ENCODE results near the gene SLC6A3.

Gene SLC6A3

DNA sequence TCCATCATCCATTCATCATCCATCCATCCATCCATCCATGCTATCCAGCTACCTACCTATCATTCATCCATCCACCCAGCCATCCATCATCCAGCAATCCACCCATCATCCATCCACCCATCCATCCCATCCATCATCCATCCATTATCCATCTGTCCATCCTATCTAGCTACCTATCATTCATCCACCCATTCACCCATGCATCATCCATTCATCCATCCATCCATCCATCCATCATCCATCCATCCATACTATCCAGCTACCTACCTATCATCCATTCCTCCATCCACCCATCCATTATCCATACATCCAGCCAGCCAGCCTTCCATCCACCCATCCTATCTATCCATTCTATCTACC is 26.3 kb downstream of the SLC6A3 start:
- Histone ChIP-seq H3K4me3 (ENCODE audit: low read depth, low read length) (no peak overlapping the region), H3K4me1 (no peaks in the 10 kb centered on the region), H3K9me3 (no peaks in the 10 kb centered on the region), H3K27me3 (peaks cover 4% of the 10 kb centered on the region; the same call in 1 of the 2 replicates), H3K36me3 (no peaks in the 10 kb centered on the region)
- no peak for DNase-seq
- TF ChIP-seq, protein P1, sequence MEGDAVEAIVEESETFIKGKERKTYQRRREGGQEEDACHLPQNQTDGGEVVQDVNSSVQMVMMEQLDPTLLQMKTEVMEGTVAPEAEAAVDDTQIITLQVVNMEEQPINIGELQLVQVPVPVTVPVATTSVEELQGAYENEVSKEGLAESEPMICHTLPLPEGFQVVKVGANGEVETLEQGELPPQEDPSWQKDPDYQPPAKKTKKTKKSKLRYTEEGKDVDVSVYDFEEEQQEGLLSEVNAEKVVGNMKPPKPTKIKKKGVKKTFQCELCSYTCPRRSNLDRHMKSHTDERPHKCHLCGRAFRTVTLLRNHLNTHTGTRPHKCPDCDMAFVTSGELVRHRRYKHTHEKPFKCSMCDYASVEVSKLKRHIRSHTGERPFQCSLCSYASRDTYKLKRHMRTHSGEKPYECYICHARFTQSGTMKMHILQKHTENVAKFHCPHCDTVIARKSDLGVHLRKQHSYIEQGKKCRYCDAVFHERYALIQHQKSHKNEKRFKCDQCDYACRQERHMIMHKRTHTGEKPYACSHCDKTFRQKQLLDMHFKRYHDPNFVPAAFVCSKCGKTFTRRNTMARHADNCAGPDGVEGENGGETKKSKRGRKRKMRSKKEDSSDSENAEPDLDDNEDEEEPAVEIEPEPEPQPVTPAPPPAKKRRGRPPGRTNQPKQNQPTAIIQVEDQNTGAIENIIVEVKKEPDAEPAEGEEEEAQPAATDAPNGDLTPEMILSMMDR (IDR thresholded peaks at IDR 0.05; ENCODE audit: low read depth, low read length): no peak

DNA sequence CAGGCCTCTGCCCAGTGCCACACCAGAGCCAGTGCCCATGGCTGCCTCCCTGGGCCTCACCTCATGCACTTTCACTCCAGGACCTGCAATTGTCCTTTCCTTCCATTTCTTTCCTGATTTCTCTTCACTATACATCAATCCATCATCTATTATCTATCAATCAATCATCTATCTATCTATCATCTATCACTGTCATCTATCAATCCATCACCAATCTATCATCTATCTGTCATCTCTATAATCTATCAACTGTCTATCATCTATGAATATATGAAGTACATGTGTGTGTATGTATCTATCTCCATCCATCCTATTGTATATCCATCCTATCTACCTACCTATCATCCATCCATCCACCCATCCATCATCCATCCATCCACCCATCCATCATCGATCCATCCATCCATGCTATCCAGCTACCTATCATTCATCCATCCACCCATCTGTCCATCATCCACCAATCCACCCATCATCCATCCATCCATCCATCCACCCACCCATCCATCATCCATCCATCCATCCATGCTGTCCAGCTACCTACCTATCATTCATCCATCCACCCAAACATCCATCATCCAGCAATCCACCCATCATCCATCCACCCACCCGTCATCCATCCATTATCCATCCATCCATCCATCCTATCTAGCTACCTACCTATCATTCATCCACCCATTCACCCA is 26.9 kb downstream of the SLC6A3 start:
- DNase-seq: no peak

DNA sequence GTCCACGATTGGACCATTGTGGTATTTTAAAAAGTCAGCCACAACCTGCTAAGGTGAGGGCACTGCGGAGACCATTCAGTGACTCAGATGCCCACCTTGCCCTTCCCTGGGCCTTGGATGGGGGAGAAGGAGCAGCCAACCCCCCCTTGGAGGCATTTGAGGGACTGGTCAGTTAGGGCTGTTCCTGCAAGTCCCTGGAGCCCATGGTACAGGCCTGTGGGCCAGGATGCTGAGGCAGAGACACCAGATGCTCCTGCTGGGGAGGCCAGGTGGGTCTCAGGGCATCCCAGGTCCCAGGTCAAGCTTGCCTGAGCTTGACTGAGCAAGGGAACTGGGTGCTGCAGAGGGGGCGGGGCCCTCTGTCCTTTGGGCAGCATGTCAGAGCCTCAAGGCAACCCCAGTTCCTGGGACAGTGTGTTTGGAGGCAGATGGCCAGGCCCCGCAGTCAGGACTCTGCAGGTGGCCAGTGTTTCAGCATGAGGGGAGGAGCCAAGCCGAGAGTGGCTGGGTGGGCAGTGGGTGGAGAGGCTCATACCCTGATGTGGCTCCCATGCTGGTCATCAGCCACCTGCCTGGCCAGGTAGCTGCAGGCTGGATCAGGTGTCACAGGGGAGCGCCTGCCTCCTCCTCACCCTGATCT is 27.5 kb downstream of the SLC6A3 start:
- no peaks in the 10 kb centered on the region for H3K9me3 ChIP-seq
- no peaks in the 10 kb centered on the region for H3K4me1 ChIP-seq
- H3K27me3 ChIP-seq: peaks cover 4% of the 10 kb centered on the region; the same call in 1 of the 2 replicates
- no peak overlapping the region for H3K4me3 ChIP-seq (ENCODE audit: low read depth, low read length)
- no peaks in the 10 kb centered on the region for H3K36me3 ChIP-seq
- TF ChIP-seq, protein P1 (IDR thresholded peaks at IDR 0.05; ENCODE audit: low read depth, low read length): no peak
- DNase-seq: no peak

More for the DNA sequence above, 26.9 kb downstream of the SLC6A3 start:
- Histone ChIP-seq H3K4me1 (no peaks in the 10 kb centered on the region), H3K27me3 (peaks cover 4% of the 10 kb centered on the region; the same call in 1 of the 2 replicates), H3K4me3 (ENCODE audit: low read depth, low read length) (no peak overlapping the region), H3K9me3 (no peaks in the 10 kb centered on the region), H3K36me3 (no peaks in the 10 kb centered on the region)
- TF ChIP-seq, protein P1 (IDR thresholded peaks at IDR 0.05; ENCODE audit: low read depth, low read length): no peak

DNA sequence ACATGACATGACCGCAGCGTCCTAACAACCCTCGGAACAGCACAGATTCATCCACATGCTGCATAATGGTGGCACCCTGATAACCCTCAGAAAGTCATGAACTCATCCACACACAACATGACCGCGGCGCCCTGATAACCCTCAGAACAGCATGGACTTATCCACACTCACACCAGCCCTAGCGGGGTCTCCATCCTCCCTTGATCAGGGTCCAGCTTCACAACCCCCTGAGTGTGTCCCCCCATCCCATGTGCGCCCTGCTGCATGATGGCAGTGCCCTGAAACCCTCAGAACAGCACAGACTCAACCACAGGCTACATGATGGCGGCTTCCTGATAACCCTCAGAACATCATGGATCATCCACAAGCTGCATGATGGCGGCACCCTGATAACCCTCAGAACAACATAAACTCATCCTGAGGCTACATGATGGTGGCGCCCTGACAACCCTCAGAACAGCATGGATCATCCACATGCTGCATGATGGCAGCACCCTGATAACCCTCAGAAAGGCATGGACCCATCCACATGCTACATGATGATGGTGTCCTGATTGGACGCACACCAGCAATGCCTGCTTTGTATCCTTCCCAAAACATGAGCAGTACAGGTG is 28.3 kb downstream of the SLC6A3 start:
- Histone ChIP-seq H3K9me3 (no peaks in the 10 kb centered on the region), H3K27me3 (peaks cover 4% of the 10 kb centered on the region; the same call in 1 of the 2 replicates), H3K36me3 (no peaks in the 10 kb centered on the region), H3K4me1 (no peaks in the 10 kb centered on the region), H3K4me3 (ENCODE audit: low read depth, low read length) (no peak overlapping the region)
- TF ChIP-seq, protein P1 (IDR thresholded peaks at IDR 0.05; ENCODE audit: low read depth, low read length): no peak
- DNase-seq: no peak

DNA sequence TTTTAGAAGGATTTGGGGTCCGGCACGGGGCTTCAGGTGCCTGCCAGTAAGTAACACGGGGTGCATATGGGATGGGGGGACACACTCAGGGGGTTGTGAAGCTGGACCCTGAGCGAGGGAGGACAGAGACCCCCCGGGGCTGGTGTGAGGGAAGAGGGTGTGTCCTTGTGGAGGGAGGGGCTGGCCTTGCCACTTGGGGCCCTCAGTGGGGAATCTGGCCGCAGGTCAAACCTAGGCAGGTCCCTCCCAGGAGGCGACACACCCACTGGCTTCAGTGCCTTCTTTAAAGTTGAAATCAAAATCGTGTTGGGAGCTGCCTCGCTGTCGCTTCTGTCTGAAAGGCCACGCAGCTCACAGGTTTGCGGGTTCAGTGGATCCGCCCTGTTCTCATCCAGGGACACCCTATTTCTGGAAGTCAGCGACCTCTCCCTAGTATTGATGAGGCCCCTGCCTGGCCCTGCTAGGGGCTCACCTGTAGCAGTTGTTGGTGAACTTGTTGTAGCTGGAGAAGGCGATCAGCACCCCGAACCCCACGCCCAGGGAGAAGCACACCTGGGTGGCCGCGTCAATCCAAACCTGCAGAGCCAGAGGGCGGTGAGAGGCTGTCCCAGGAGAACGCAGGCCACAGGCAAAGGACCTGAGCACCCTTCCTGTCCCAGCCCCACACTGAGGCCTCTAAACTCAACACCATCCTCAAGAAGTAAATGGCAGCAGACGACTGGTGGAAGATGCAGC is 29.4 kb downstream of the SLC6A3 start:
- Histone ChIP-seq H3K9me3 (no peaks in the 10 kb centered on the region), H3K27me3 (peaks cover 4% of the 10 kb centered on the region; the same call in 1 of the 2 replicates), H3K4me3 (ENCODE audit: low read depth, low read length) (no peak overlapping the region), H3K4me1 (no peaks in the 10 kb centered on the region), H3K36me3 (no peaks in the 10 kb centered on the region)
- no peak for DNase-seq
- TF ChIP-seq, protein P1 (IDR thresholded peaks at IDR 0.05; ENCODE audit: low read depth, low read length): no peak

Measured in BE2C (cell line).